HCT116 (cell line): ENCODE data around the gene SIK3. TPM values are rescaled to one million over a fixed set of nuclear protein-coding genes. Genes with fewer than 3 reads are reported as not detected.

Experiments used
- ATAC-seq: fragments of 200-7000 bp; cut with Tn5 transposase; 2 replicates; pipeline ENCODE4 v1.9.1; 2020; ENCODE audit warnings: mild to moderate bottlenecking, moderate library complexity
- Bru-seq: library from RNA; stranded (reverse); fragments of 400-500 nt; gene quantifications from one replicate; lab custom pipeline; 2021; lab: Mats Ljungman, UMichigan
- BruChase-seq, 2 experiments: library from RNA; stranded (reverse); fragments of 400-500 nt; gene quantifications; one replicate each; lab custom pipeline; 2021; lab: Mats Ljungman, UMichigan
- BruUV-seq: library from RNA; stranded (reverse); fragments of 400-500 nt; replicated peaks from 2 replicates; lab custom pipeline; 2021; lab: Mats Ljungman, UMichigan
- CTCF ChIA-PET: fragments of 300-600 bp; sonication (Branson Sonifier 250); formaldehyde crosslinking; loops from one replicate; lab custom pipeline; 2021; ENCODE audit warnings: antibody characterized with exemption; lab: Charles Lee
- POLR2A ChIA-PET: fragments of 300-600, 350-600 bp; sonication (Branson Sonifier 250); formaldehyde crosslinking; loops from one replicate; lab custom pipeline; 2021; ENCODE audit warnings: antibody characterized with exemption; lab: Charles Lee
- RAD21 ChIA-PET, 2 experiments: fragments of 300-600 bp; sonication (Branson Sonifier 250); formaldehyde crosslinking; loops; one replicate each; lab custom pipeline; 2023; ENCODE audit warnings: low total read pairs in 2 of 2; ENCODE audit not compliant: uncharacterized antibody in 2 of 2, unreplicated experiment in 2 of 2, low non-redundant PET in 1 of 2; lab: Charles Lee
- DNase-seq: peaks from one replicate; pipeline ENCODE4 v3.0.0-alpha.2; 2010; ENCODE audit warnings: low read depth, low spot score
- H2AFZ ChIP-seq: fragments of 200-600 bp; shearing (Covaris generic), sonication (generic); 2 replicates; pipeline ENCODE4 v1.6.1; 2017; ENCODE audit warnings: low read depth, mixed run types, mixed read lengths, antibody characterized with exemption, low read length; ENCODE audit not compliant: poor library complexity, severe bottlenecking
- H3K27ac ChIP-seq: 2 replicates; pipeline ENCODE4 v1.5.1; 2012; ENCODE audit warnings: low read depth, low read length
- H3K27me3 ChIP-seq: fragments of 200-600 bp; sonication (generic); 2 replicates; pipeline ENCODE4 v1.6.1; 2016; ENCODE audit warnings: mixed run types, low read length, mixed read lengths; ENCODE audit not compliant: insufficient read depth
- H3K36me3 ChIP-seq, 2 experiments: fragments of 200-500 bp in 1 of 2; fragments of 200-600 bp in 1 of 2; sonication (Bioruptor generic) in 1 of 2; sonication (generic) in 1 of 2; 2 replicates each; pipeline versions ENCODE4 v1.5.1 to v1.6.1; 2014 to 2016; ENCODE audit warnings: low read length in 2 of 2, inconsistent platforms in 1 of 2, mixed read lengths in 1 of 2, mixed run types in 1 of 2; ENCODE audit not compliant: insufficient read depth in 2 of 2, control insufficient read depth in 1 of 2
- H3K4me1 ChIP-seq, 2 experiments: fragments of 200-600 bp in 1 of 2; sonication (generic) in 1 of 2; 2 replicates each; pipeline versions ENCODE4 v1.5.1 to v1.6.1; 2012 to 2017; ENCODE audit warnings: low read length in 2 of 2, inconsistent platforms in 1 of 2, mild to moderate bottlenecking in 1 of 2, mixed read lengths in 1 of 2, mixed run types in 1 of 2, moderate library complexity in 1 of 2; ENCODE audit not compliant: insufficient read depth in 2 of 2, control insufficient read depth in 1 of 2
- H3K4me2 ChIP-seq: fragments of 200-600 bp; sonication (generic); 2 replicates; pipeline ENCODE4 v1.6.1; 2017; ENCODE audit warnings: mixed run types, low read length, mixed read lengths
- H3K4me3 ChIP-seq, 2 experiments: fragments of 200-600 bp in 1 of 2; sonication (generic) in 1 of 2; replicated peaks in 1 of 2; 2 replicates each; pipeline ENCODE4 v1.5.1; 2011 to 2016; ENCODE audit warnings: low read length in 2 of 2, control low read depth in 1 of 2, low read depth in 1 of 2, mild to moderate bottlenecking in 1 of 2, mixed read lengths in 1 of 2, mixed run types in 1 of 2
- H3K79me2 ChIP-seq: fragments of 200-600 bp; sonication (generic); 2 replicates; pipeline ENCODE4 v1.6.1; 2017; ENCODE audit warnings: mild to moderate bottlenecking, mixed run types, low read length, moderate library complexity, mixed read lengths; ENCODE audit not compliant: insufficient read depth
- H3K9ac ChIP-seq: fragments of 200-600 bp; sonication (generic); 2 replicates; pipeline ENCODE4 v1.6.1; 2016; ENCODE audit warnings: low read length, mixed read lengths
- H3K9me2 ChIP-seq: fragments of 200-600 bp; sonication (generic), shearing (Covaris generic); 2 replicates; pipeline ENCODE4 v1.6.1; 2017; ENCODE audit warnings: mixed run types, mild to moderate bottlenecking, moderate library complexity; ENCODE audit not compliant: insufficient read depth
- H3K9me3 ChIP-seq, 2 experiments: fragments of 200-500 bp in 1 of 2; fragments of 200-600 bp in 1 of 2; sonication (Bioruptor generic) in 1 of 2; sonication (generic) in 1 of 2; 2 replicates each; pipeline ENCODE4 v1.6.1; 2014 to 2017; ENCODE audit warnings: low read length in 2 of 2, mixed read lengths in 2 of 2, inconsistent platforms in 1 of 2, low read depth in 1 of 2, mild to moderate bottlenecking in 1 of 2, mixed run types in 1 of 2, moderate library complexity in 1 of 2; ENCODE audit not compliant: control insufficient read depth in 1 of 2, insufficient read depth in 1 of 2
- H4K20me1 ChIP-seq: fragments of 200-600 bp; sonication (generic), shearing (Covaris generic); 2 replicates; pipeline ENCODE4 v1.6.1; 2017; ENCODE audit warnings: mixed run types, mild to moderate bottlenecking, moderate library complexity; ENCODE audit not compliant: insufficient read depth
- ATF3 ChIP-seq: IDR thresholded peaks from 2 replicates; pipeline ENCODE4 v1.6.1; 2012
- CTCF ChIP-seq, 3 experiments: fragments of 200-600 bp in 1 of 3; sonication (generic) in 1 of 3; IDR thresholded peaks in 2 of 3; conservative IDR thresholded peaks in 1 of 3; 2 replicates each; pipeline ENCODE4 v1.5.1; 2012 to 2017; ENCODE audit warnings: low read depth in 2 of 3, low read length in 2 of 3, antibody characterized with exemption in 1 of 3, borderline replicate concordance in 1 of 3, control low read depth in 1 of 3, mild to moderate bottlenecking in 1 of 3, mixed read lengths in 1 of 3, mixed run types in 1 of 3, moderate library complexity in 1 of 3; ENCODE audit not compliant: insufficient read depth in 1 of 3
- MAX ChIP-seq: IDR thresholded peaks from 2 replicates; pipeline ENCODE4 v1.6.1; 2012
- POLR2AphosphoS5 ChIP-seq: IDR thresholded peaks from 2 replicates; pipeline ENCODE4 v1.6.1; 2011; ENCODE audit warnings: mild to moderate bottlenecking, low read depth, low read length, moderate library complexity
- RAD21 ChIP-seq: IDR thresholded peaks from 2 replicates; pipeline ENCODE4 v1.6.1; 2012; ENCODE audit warnings: low read depth, mild to moderate bottlenecking
- SP1 ChIP-seq: IDR thresholded peaks from 2 replicates; pipeline ENCODE4 v1.6.1; 2012; ENCODE audit warnings: low read depth
- YY1 ChIP-seq: IDR thresholded peaks from 2 replicates; pipeline ENCODE4 v1.6.1; 2011; ENCODE audit warnings: low read length, low read depth, moderate library complexity, mild to moderate bottlenecking; ENCODE audit not compliant: insufficient replicate concordance; ENCODE audit errors: extremely low read depth
- ZFX ChIP-seq: fragments of 450-650 bp; IDR thresholded peaks from 2 replicates; pipeline ENCODE4 v1.6.1; 2017
- intact Hi-C: fragments of 100-400 bp; cut with micrococcal nuclease; formaldehyde crosslinking; loops from 2 replicates; pipeline ENCODE4 v1.10.0; 2022
- long read RNA-seq: library from polyadenylated mRNA; unstranded; transcript quantifications from one replicate; pipeline ENCODE4 v2.0.0, GENCODE V29; 2021; ENCODE audit not compliant: unreplicated experiment
- polyA plus RNA-seq: library from polyadenylated mRNA; unstranded; fragments of >200 nt; gene quantifications from 2 replicates; pipeline ENCODE4 v1.2.1, GENCODE V29; 2012; ENCODE audit warnings: missing spikeins
- total RNA-seq: library from RNA; stranded (reverse); gene quantifications from one replicate; pipeline ENCODE4 v1.2.1, GENCODE V29; 2021; ENCODE audit not compliant: unreplicated experiment

The SIK3 gene
- total RNA-seq (21.0 TPM), Bru-seq, nascent RNA (percentile 83 among the genes with signal in this experiment), BruChase-seq, experiment 1, labeled RNA remaining after a 6-hour chase (percentile 67 among the genes with signal in this experiment), BruChase-seq, experiment 2, labeled RNA remaining after a 2-hour chase (percentile 70 among the genes with signal in this experiment)
- 14.4 and 14.7 TPM in 2 replicates for polyA plus RNA-seq
- long read RNA-seq, full-length matches to known transcripts = 3 of 24 reads
- long read RNA-seq, partial matches to known transcripts = 16 of 24 reads
- long read RNA-seq, other reads (novel, unspliced or antisense) = 5 of 24 reads

GRCh38 chr11:117098269-117099232 is at the start of gene SIK3:
SIK3 (minus strand) TSS chr11:117098428; CDS start chr11:117098415, 13 bp downstream.
- ChIA-PET CTCF (interaction anchor here (0.6 to 2.0 kb wide), 2 partner anchors 191 to 307 kb away, joined by 4 read pairs; partner anchors contain the start of gene APOA5), POLR2A (interaction anchor here (0.7 to 1.1 kb wide), 4 partner anchors 11 to 366 kb away, joined by 3 to 5 read pairs (median 3); partner anchors contain the start of gene APOA5)
- Histone ChIP-seq H4K20me1 (no peaks in the 10 kb centered on the region), H3K79me2 (peaks cover 45% of the 10 kb centered on the region), H3K9me2 (no peaks in the 10 kb centered on the region), H2AFZ (peak within 1 kb of the TSS; percentile 59), H3K9ac (peak within 1 kb of the TSS; percentile 91), H3K27ac (peak within 1 kb of the TSS; percentile 72), H3K9me3 (no peaks in the 10 kb centered on the region), H3K27me3 (no peaks in the 10 kb centered on the region), H3K36me3 (no peaks in the 10 kb centered on the region), H3K4me2 (peak within 1 kb of the TSS; percentile 96), H3K4me3 (peak within 1 kb of the TSS; percentile 79 to 83)
- intact Hi-C loops = no loop called here
- TSS peak; percentile 95 for BruUV-seq
- ATAC-seq = peak; percentile 85
- peak; percentile 69 for DNase-seq
- TF ChIP-seq SP1 = no peak
- TF ChIP-seq MAX = peak; percentile 86
- peak; percentile 46 for TF ChIP-seq RAD21
- peak; percentile 33; the same call in 1 of the 2 replicates for TF ChIP-seq ZFX
- TF ChIP-seq POLR2AphosphoS5 = peak; percentile 60
- peak; percentile 11 to 25 (median 21); a peak in 2 of 6 replicates for TF ChIP-seq CTCF (IDR thresholded peaks at IDR 0.05 in 2 of 3, conservative IDR thresholded peaks at IDR 0.05 in 1 of 3; ENCODE audit: borderline replicate concordance in 1 of 3, insufficient read depth in 1 of 3, low read depth in 2 of 3, low read length in 2 of 3)
- no peak for TF ChIP-seq ATF3
- TF ChIP-seq YY1 = peak; percentile 89
- TF ChIP-seq, all 23 proteins: peak for 6
- peaks cover 23 to 31% of the 10 kb centered on the region in 2 experiments for H3K4me1 ChIP-seq
- RAD21 ChIA-PET = no interaction called here
